Epithelial cell of esophagus (primary cell): ENCODE results near the gene SYMPK.

ENCODE experiments used
- DNase-seq: peaks from one replicate; pipeline ENCODE4 v3.0.0; 2010; ENCODE audit warnings: low read depth
- H3K4me3 ChIP-seq: 2 replicates; pipeline ENCODE4 v1.5.1; 2011; ENCODE audit warnings: mild to moderate bottlenecking, low read length, control low read depth
- TF ChIP-seq, protein P1 (sequence below): IDR thresholded peaks from 2 replicates; pipeline ENCODE4 v1.5.1; 2011; ENCODE audit warnings: low read depth, mild to moderate bottlenecking, low read length, control low read depth, inconsistent platforms; ENCODE audit not compliant: insufficient read depth; ENCODE audit errors: missing control alignments

SYMPK gene

GRCh38 chr19:45784096-45784495, 78.9 kb downstream of the SYMPK start:
- TF ChIP-seq, protein P1, sequence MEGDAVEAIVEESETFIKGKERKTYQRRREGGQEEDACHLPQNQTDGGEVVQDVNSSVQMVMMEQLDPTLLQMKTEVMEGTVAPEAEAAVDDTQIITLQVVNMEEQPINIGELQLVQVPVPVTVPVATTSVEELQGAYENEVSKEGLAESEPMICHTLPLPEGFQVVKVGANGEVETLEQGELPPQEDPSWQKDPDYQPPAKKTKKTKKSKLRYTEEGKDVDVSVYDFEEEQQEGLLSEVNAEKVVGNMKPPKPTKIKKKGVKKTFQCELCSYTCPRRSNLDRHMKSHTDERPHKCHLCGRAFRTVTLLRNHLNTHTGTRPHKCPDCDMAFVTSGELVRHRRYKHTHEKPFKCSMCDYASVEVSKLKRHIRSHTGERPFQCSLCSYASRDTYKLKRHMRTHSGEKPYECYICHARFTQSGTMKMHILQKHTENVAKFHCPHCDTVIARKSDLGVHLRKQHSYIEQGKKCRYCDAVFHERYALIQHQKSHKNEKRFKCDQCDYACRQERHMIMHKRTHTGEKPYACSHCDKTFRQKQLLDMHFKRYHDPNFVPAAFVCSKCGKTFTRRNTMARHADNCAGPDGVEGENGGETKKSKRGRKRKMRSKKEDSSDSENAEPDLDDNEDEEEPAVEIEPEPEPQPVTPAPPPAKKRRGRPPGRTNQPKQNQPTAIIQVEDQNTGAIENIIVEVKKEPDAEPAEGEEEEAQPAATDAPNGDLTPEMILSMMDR = no peak
- no peak for DNase-seq
- no peak overlapping the region for H3K4me3 ChIP-seq

GRCh38 chr19:45782820-45783785, 79.8 kb downstream of the SYMPK start:
- H3K4me3 ChIP-seq = no peak overlapping the region

DNA sequence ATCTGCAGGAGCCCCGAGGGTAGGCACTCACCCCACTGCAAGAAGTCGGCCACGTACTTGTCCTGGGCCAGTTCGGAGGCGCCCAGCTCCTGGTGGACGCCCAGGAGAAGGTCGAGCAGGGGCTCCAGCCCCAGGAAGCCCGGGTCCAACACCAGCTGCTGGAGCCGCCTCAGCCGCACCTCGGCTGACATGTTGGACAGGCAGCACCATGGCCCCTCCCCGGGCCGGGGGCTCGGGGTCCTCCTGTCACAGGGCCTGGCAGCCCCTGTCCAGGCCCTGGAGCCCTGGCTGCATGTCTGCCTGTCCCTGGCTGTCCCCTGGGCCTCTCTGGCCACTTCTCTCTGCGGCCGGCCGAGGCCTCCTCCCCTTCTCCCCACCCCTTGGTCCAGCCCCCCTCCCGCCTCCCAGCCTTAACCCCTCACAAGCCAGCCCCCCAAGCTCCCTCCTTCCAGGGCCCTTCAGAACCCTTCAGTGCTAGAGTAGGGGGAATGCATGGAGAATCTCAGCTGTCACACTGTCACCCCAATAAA, 80.7 kb downstream of the SYMPK start, which contains the start of gene DMPK:
DMPK (minus strand) TSS at position 329 of the 530 bp plus-strand sequence; CDS start at position 191, 138 bp downstream.
- TF ChIP-seq, protein P1 = no peak
- H3K4me3 ChIP-seq = no peak within 1 kb of the TSS
- DNase-seq = peak; percentile 48

More at GRCh38 chr19:45782820-45783785, 79.8 kb downstream of the SYMPK start:
- peak; percentile 29 for DNase-seq
- TF ChIP-seq, protein P1 = no peak

GRCh38 chr19:45781214-45782161, 81.5 kb downstream of the SYMPK start:
- H3K4me3 ChIP-seq = no peak overlapping the region
- DNase-seq = peak; percentile 73
- TF ChIP-seq, protein P1 = no peak

GRCh38 chr19:45780448-45781213, 82.3 kb downstream of the SYMPK start:
- H3K4me3 ChIP-seq = no peak overlapping the region
- DNase-seq = no peak
- TF ChIP-seq, protein P1 = no peak

GRCh38 chr19:45780146-45780447, 82.8 kb downstream of the SYMPK start:
- no peak overlapping the region for H3K4me3 ChIP-seq
- no peak for DNase-seq
- TF ChIP-seq, protein P1 = no peak
